GM12872 (cell line): Measurements from ENCODE around the gene LILRB2.

Experiments
- CTCF ChIP-seq: IDR thresholded peaks from 3 replicates; pipeline ENCODE4 v1.5.1; 2011; ENCODE audit warnings: low read depth, mild to moderate bottlenecking, low read length, moderate library complexity; ENCODE audit not compliant: insufficient read depth

The LILRB2 gene

DNA sequence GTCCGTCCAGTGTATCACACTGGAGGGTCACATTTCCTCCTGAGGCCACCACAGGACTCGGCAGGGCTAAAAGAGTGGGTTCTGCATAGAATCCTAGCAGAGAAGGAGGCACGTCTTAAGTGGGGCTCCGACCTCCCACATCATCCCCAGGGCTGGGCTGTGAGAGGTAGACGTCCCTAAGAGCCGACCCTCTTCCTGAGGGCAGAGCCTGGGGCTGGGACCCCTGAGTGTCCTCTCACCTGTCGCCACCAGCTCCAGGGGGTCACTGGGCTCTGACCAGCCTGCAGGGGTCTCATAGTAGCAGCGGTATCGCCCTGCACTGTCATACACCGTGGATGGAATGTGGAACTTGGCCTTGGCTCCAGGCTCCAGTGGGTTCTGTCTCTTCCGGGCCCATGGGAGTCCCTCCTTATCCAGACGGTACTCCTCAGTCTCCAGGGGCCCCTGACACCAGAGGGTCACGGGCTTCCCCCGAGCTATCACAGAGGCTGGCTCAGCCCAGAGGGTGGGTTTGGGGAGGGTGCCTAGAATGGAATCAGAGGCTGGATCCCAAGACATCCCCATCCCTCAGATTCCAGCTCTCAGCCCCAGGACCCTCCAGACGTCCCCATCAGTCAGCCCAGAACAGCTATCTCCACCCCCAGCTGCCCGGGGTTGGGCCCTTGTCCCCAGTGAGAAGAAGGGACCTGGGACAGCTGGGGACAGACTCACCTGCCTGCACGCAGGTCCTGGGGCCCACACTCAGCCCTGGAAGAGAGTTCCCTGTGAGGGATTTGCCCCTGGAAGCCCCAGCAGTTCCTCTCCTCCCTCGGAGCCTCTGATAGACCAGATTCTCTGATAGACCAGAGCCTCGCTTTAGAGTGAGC, 24.4 kb downstream of the LILRB2 start:
- TF ChIP-seq CTCF = no peak

DNA sequence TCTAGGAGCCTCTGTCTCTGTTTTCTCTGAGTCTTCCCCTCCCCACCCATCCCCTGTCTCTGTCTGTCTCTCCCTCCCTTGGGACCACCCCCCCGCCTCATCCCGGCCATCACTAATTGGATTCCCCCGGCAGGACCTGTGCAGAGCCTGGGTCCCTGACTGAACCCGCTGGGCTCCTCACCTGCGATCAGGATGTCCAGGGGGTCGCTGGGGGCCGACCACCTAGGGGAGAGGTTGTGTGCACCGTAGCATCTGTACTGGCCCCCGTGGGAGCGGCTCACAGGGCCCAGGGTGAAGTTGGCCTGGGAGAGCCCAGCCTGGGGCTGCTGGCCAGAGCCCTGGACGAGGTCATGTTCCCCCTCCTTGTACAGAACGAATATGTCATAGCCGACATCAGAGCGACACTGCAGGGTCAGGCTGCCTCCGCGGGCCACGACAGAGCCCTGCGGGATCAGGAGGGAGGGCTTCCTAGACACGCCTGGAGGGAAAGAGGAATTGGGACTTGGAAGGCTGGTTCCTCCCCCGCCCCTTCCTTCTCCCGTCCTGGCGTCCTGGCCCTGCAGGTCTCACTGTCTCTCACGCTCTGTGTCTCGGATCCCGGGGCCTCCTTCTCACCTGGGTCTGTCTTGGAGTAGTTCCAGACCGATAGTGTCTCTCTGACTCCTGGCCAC, 25.7 kb downstream of the LILRB2 start:
- no peak for TF ChIP-seq CTCF

GRCh38 chr19:54254195-54254906, 26.6 kb downstream of the LILRB2 start:
- no peak for TF ChIP-seq CTCF

- no peak for TF ChIP-seq CTCF
Observed at GRCh38 chr19:54253331-54254194, 27.3 kb downstream of the LILRB2 start.

DNA sequence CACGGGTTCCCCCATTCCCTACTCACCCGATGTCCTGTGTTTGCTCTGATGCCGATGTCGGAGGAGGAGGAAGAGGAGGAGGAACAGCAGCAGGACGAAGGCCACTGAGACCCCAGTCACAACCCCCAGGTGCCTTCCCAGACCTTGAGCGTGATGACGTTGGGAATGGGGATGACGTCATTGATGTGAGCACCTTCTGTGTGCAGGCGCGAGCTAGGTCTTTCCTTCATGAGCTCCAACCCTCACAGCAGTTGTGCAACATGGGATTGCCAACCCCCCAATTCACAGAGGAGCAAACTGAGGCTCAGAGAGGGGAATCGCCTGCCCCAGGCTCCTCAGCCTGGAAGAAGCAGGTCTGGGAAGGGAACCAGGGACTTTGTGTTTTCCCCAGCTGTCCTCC, 28.1 kb downstream of the LILRB2 start:
- TF ChIP-seq CTCF = no peak

- TF ChIP-seq CTCF = no peak
Observed at GRCh38 chr19:54252243-54252642, 28.7 kb downstream of the LILRB2 start.
